NCI-H2107 treated with DMSO at 0.1 percent for 48 hours (cell line): ENCODE data around the gene XG.

ENCODE experiments used
- DNase-seq: peaks from one replicate; lab custom pipeline; 2025; ENCODE audit not compliant: unreplicated experiment; lab: John Stamatoyannopoulos, UW

Gene XG

DNA sequence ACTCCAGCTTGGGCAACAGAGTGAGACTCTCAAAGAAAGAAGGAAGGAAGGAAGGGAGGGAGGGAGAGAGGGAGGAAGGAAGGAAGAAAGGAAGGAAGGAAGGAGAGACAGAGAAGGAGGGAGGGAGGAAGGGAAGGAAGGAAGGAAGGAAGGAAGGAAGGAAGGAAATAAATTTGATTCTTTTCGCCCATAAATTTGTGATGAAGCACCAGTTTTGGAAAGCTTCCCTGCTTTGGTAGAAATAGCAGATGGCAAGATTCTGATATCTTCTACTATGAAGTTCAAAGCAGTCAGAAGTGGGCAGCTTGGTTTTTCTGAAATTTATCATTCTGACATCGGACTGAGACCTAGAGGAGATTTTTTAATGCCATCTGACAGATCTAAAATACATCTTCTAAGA lies 65.2 kb downstream of the XG start:
- DNase-seq, result no peak

DNA sequence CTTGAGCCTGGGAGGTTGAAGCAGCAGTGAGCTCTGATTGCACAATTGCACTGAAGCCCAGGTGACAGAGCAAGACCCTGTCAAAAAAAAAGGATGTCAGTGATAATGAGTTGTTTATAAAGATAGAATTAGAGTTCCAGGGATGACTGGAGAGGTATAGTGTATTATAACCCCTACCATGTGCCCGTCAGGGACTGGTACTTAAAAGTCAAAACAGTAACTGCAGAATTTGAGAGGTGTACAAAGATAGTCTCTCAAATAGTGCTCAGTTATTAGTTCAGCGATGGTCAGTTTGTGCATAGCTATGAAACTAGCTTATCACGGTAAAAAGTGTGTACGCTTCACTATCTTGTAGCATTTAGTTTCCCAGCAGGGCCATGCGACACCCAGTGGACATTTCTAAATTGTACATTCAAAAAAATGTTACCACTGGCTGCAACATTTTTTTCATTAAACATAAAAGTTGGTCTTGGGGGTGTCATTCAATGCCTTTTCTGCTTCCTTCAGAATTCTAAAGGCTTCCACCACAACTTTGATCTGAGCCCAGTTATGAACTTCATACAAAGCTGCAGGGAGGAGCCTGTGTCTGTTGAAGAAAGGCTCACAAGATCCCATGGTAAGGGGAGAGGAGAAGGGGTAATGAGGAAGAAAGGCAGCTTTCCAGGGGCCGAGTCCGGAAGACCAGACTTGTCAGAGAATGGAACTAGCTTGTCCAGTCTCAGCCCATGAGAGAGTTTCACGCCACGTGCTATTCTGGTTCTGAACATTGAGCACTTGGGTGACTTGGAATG lies 67.7 kb downstream of the XG start:
- no peak for DNase-seq

DNA sequence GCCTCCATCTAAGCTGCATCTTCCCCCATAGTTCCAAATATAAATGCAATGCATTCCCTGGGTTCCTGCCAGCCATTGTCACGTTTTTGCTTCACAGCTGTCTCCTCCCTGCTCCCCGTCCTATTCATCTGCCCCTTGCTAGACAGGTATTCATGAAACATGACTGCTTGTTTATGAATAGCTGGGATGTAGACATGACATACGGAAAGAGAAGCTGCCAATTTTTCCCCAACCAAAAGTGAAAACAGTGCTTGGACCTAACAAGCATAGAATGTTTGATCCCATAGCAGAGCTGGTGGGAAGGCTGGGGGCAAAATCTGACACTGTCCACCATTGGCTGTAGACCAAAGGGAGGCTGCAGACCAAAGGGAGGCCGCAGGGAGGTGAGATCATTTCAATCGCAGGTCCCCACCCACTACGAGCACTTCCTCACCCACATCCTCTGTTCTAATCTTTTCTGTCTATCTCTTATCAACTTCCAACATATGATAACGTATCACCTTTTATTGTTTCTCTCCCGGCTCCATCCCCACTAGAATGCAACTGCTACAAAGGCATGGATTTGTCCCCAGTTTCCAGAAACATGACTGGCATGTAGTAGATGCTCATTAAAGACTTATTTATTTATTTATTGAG lies 68.4 kb downstream of the XG start:
- no peak for DNase-seq

DNA sequence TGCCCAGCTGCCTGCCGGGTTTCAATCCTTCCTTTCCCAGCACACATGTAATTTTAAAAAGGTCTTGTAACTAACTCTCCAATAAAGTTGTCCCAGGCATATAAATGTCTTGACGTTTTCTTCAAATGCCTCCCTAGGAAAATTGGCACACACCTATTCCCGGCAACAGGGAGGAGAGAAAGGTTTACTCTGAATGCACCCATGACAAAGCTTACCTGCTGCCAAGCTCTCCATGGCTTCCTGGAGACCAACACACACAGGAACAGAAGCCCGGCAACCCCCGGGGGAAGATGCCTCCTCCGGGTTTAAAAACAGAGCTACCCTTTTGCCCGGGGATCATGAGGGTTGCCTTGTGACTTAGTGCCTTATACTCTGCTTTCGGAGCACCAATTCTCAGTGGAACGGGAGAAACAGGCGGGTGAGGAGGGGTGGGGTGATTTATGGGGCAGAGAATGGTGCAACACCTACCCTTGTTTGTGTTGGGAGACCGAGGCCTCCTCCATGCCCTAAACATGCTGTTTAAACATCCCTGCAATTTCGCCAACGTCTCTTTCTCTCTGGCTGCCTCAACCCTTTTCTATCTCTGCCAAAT lies 72.1 kb downstream of the XG start:
- no peak for DNase-seq

DNA sequence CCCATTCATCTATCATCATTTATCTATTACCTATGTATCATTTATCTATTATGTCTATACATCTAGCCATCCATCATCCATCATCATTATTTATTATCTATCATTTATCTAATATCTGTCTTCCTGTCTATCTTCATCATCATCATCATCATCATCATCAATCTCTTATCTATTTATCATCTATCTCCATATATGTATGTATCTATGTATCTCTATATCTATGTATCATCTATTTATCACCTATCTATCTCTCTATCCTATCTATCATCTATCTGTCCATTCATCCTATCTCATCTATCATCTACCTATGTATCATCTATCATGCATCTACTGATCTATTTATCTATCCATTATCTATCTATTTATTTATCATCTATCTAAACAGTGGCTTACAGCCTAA lies 73.0 kb downstream of the XG start:
- no peak for DNase-seq

DNA sequence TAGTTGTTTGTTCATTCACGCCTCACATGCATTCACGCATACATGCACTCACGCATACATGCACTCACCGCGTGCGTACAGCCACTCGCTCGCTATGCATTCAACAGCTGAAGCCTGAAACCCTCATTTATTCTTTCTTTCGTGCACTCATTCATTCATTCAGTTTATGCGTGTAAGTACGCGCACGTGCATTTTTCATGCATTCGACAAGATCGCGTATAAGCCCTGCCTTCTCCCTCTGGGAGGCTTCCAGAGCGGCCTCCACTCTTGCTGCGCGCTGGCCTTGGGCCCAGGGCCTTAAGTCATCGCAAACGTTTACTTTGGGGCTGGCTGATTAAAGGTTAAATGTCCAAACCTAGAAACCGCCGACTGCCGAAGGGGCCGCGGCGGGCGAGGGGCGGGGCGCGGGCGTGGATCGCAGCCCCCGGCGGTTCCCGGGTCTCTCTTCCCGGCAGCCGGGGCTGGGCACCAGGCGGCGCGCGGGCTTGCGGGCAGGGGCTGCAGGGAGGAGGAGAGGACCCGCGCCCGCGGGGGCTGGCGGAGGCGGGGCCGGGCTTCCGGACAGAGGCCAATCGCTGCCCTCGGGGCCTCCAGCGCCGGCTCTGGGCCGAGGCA lies 76.6 kb downstream of the XG start, which contains the start of gene GYG2:
Gene GYG2, plus strand, starts transcription at position 587 of the 615 bp plus-strand sequence. CDS start 1,259 bp downstream, outside the sequence.
- DNase-seq, result no peak

DNA sequence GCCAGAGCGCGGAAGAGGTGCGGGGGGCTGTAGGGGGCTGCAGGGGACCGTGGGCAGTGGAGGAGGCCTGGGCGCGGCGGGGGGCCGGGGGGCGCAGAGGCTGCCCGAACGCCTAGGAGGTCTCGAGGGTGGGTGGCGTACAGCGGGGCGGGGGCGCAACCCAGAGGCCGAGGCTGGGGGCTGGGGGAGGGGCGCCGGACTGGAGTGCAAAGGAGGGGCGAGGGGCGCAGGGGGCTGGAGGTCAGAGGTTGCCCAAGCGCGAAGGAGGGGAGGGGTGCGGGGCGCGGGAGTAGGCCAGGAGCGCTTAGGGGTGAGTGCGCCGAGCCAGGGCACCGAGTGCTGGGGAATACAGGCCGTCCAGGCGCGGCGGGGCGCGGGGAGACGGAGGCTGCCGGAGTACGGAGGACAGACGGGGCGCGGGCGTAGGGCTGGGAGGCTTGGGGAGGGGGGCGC lies 77.1 kb downstream of the XG start:
- no peak for DNase-seq

DNA sequence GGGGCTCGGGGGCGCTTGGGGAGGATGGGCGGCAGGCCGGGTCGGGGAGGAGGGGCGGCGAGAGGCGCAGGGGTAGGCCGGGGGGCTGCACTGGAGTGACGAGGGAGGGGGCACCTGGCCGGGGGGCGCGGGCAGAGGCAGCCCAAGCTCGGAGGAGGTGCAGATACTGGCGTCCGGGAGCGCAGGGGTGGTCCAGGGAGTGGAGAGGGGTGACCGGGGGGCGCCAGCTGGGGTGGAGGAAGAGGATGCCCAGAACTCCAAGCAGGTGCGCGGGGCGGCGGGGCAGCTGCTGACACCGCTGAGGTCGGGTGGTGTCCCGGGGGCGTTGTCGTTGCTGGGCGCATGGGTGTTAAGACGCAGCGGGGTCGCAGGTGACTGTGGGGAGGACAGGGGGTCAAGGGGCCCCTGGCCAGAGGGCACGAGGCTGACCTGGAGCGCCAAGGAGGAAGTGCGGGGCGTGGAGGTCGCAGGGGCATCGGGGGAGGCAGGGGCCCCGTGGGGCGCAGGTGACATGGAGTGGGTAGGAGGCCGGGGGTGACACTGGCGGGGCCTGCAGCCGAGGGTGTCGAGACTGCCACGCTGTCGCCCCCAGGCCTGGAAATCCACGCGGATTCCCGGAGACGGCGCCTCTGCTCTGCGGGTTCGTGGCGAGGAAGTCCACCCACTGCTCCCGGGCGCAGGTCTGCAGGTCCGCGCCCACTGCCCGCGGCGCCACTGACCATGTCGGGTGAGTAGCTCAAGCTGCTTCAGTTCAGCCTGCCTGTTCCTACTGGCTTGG lies 77.8 kb downstream of the XG start:
- no peak for DNase-seq

DNA sequence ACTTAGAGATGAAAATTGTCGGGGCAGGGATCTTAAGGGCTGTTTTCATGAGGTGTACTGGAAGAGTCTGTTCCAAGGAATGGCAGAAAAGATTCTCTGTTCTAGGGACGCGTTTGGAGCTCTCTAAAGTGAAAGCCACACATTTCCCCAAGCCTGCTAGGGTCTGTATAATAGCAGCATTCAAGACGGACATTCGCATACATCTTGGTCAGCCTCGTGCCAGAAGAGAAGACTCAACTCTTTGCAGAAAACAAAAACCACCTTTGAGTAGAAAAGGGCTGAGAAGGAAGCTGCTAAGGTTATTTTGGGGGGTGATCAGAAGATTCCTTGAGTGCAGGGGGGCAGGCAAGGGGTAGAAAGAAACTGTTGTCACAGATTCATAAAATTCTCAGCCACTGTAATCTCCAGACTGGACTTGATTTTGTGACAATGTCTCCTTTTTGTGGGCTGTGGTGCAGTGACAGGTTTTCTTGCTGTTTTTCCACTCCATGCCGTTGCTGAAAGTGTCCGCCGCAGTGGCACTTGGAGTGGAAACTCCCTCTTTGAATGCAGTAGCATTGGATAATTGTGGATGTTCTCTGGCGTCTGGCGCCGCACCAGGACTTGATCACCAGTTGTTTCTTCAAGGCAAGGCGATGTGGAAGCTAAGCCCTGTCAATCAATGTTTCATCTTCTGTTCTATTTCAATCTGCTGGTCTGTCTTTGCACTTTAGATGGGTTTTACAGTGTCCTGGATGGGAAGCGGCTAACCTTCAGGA lies 79.8 kb downstream of the XG start:
- DNase-seq, result no peak

DNA sequence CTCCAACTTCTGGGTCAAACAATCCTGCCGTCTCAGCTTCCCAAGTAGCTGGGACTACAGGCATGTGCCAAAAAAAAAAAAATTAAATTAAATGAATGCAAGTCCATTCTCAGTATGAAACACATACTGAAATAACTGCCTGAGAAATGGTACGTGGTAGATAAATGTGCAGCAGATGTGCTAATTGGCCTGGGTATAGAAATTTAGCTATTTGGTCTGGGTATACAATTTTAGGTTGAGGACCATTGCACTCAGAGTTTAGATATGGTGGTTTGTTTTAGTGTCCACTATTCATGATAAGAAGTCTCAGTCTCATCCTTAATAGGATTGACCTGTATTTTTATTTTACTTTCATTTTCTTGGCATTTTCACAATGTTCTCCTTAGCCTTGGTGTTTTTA lies 86.1 kb downstream of the XG start:
- no peak for DNase-seq

DNA sequence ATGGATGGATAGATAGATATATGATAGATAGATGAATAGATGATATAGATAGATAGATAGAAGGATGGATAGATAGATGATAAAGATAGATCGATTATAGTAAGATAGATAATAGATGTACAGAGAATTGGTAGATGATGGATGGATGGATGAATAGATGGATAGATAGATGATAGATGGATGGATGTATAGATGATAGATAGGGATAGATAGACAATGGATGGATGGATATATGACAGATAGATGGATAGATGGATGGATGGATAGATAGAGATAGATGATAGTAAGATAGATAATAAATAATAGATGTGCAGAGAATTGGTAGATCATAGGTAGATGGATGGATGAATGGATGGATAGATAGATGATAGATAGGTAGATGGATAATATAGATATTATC lies 89.1 kb downstream of the XG start:
- no peak for DNase-seq

DNA sequence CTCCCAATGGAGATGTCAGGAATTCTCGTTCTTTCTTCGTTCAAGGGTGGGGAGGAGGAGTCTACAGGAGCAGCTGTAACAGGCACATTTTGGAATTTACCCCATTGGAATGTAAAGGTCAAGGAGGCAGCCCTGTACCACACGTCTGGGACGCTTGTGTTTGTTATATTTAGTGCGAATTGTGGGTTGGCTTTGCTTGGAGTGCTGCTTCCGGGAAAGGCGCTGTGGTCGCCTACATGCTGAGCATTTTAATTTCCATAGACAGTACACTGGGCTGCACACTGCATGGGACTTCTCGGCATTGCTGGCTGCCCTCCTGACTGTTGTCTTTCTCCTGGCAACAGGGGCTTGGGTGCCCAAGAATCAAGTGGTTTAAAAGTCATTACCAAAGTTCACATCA lies 89.7 kb downstream of the XG start:
- no peak for DNase-seq

DNA sequence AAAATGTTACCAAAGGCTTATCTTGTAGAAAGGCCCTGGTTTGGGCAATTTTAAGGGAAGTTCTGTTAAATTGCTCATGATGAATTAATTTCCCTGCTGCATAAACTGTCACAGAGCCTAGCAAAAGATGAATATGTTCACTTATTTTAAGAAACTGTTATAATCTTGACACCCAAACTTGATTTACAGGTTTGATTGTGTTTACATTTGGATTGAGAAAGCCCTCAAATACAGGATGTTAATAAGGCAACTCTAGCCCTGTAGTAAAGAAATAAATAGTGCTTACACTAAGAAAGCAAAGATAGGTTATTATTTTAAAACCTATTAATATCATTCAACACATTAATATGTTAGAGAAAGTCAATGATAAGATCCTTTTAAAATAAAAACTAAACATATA lies 95.2 kb downstream of the XG start:
- no peak for DNase-seq

DNA sequence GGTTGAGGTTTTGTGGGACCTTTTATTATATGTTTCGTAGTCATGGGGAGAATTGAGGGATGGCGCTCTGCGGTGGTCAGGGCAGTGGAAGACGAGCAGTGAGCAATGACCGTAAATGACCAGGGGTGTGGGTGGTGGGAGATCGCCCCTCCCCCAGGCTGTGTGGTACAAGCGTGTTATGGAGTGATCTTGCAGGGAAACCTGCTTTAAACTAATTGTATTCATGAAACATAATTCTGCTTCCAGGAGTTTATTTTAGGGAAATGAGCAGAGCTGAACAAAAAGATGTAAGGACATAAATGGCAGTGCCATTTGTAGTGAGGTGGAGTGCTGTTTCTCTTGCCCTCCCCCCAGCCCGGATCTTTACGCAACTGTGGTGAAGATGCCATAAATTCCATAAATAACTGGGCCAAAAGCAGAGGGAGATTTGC lies 97.0 kb downstream of the XG start:
- DNase-seq, result no peak

DNA sequence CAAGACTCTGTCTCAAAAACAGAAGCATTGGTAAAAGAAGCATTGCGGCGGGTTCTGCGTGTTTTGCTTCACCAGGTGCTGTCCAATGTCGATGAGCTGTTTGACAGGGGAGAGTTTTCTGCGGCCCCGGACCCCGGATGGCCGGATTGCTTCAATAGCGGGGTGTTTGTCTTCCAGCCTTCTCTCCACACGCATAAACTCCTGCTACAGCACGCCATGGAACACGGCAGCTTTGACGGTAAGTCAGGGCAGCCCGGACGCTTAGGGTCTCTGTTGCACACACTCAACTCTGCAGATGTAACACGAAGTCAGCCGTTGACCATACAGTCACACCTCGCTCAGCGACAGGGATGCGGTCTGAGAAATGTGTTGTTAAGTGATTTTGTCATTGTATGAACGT lies 103.1 kb downstream of the XG start:
- no peak for DNase-seq

DNA sequence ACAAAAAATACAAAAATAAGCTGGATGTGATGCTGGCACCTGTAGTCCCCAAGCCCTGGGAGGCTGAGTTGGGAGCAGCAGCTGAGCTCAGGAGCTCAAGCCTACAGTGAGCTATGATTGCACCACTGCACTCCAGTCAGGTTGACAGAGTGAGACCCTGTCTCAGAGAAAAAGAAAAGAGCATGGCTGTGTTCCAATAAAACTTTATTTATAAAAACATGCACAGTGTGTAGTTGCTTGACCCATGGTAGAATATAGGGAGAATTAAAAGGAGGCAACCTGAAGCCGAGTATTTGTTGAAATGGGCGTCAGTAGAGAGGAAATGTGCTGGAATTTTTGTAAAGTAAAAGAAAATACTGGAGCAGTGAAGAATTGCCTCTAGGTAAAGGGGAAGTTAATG lies 103.9 kb downstream of the XG start:
- DNase-seq, result no peak

DNA sequence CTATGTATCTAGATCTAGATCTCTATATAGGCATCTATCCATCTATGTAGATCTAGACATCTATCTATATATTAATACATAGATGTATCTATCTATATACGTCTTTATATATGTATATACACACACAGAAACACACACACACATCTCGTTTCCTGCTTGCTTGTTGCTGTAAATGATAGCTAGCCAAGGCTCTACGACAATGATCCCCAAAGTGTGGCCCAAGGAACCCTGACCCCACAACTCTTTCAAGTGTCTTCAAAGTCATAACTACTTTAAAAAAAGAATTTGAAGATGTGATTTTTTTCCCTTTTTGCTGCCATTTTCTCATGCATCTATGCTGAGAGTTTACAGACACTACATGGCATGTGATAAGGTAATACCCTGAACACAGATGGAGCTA lies 105.7 kb downstream of the XG start:
- DNase-seq, result no peak

DNA sequence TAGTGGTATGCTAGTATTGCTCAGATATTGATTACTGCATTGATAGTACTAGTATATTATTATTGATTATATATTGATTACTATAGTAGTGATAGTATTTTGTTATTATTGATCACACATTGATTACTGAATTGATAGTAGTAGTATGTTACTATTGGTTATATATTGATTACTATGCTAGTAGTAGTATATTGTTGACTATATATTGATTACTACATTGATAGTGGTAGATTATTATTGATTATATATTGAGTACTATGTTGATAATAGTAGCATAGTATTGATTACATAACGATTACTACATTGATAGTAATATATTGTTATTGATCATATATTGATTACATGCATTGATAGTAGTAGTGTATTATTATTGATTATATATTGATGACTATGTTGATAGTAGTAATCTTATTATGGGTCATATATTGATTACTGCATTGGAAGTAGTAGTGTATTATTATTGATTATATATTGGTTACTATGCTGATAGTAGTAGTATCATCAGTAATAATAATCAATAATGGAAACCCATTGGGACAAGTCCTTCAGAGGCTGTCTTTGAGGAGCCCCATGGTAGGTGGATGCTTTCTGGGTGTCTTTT lies 107.5 kb downstream of the XG start:
- no peak for DNase-seq

DNA sequence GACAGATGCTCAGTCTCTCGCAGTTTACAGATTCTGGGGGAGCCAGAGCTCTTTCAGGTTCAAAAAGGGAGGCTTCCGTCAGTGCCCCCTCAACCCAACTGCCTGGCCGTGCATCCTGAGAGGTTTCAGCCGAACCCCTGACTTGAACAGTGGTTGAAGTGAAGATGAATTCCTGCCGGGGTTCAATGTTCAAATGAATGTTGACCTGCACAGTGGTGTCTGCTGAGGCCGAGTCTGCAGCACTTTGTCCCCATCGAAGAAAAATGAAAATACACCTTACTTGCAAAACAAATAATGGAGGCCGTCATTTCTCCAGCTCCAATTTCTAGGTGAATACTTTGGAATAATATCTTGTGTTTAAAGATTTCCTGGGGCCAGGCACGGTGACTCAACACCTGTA lies 110.6 kb downstream of the XG start:
- DNase-seq, result no peak

DNA sequence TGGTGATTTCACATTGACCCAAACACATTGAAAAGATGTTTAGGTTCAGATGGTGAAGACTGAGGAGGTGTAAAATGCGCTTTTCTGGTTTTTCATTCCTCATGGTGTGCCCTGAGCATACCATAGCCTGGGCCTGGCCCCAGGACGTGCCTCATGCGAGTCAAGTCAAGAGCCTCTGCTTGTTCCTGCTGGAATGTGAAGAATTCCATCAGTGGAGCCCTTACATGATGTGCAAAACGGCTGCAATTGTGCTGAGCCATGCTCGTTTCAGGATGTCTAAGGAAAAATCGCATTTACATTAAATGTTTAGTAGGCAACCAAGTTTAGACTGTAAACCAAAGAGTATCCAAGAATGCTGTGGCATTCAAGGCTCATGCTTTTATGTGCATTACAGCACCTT lies 111.8 kb downstream of the XG start:
- DNase-seq, result no peak
